GM10248 (cell line): Measurements from ENCODE around the gene PTPRN2.

Source experiments
- CTCF ChIA-PET: fragments of 300-600 bp; sonication (Branson Sonifier 250); formaldehyde crosslinking; extraction: SDS; loops from one replicate; lab custom pipeline; 2021; ENCODE audit warnings: antibody characterized with exemption; lab: Yijun Ruan, JAX
- POLR2A ChIA-PET: fragments of 350-650 bp; sonication (Branson Sonifier 250); formaldehyde crosslinking; extraction: SDS; loops from one replicate; lab custom pipeline; 2020; ENCODE audit warnings: antibody characterized with exemption; lab: Yijun Ruan, JAX
- DNase-seq: peaks from one replicate; pipeline ENCODE4 v3.0.0; 2012; ENCODE audit errors: extremely low spot score
- CTCF ChIP-seq: IDR thresholded peaks from 2 replicates; pipeline ENCODE4 v1.5.1; 2012; ENCODE audit warnings: mild to moderate bottlenecking, low read depth; ENCODE audit errors: extremely low read depth, missing control alignments, control extremely low read depth

PTPRN2 gene

GRCh38 chr7:158494643-158495042 is 93.0 kb downstream of the PTPRN2 start:
- TF ChIP-seq CTCF = no peak
- CTCF ChIA-PET = interaction anchor here (1.4 kb wide), 1 partner anchor 483 kb away, joined by 4 read pairs; no protein-coding TSS in a partner anchor
- POLR2A ChIA-PET = no interaction called here
- DNase-seq = no peak

GRCh38 chr7:158494162-158494586 is 93.4 kb downstream of the PTPRN2 start:
- ChIA-PET CTCF (interaction anchor here (1.4 kb wide), 1 partner anchor 483 kb away, joined by 4 read pairs; no protein-coding TSS in a partner anchor), POLR2A (no interaction called here)
- peak; percentile 36 for TF ChIP-seq CTCF
- DNase-seq = no peak

GRCh38 chr7:158492367-158492764 is 95.3 kb downstream of the PTPRN2 start:
- no peak for DNase-seq
- no peak for TF ChIP-seq CTCF
- ChIA-PET POLR2A (no interaction called here), CTCF (no interaction called here)

- TF ChIP-seq CTCF = no peak
- ChIA-PET POLR2A (no interaction called here), CTCF (no interaction called here)
- no peak for DNase-seq
Measured at GRCh38 chr7:158491094-158491493, 96.5 kb downstream of the PTPRN2 start.

GRCh38 chr7:158490171-158490782 is 97.3 kb downstream of the PTPRN2 start:
- no peak for TF ChIP-seq CTCF
- DNase-seq = no peak
- CTCF ChIA-PET = no interaction called here
- POLR2A ChIA-PET = no interaction called here

GRCh38 chr7:158489462-158490155 is 98.0 kb downstream of the PTPRN2 start:
- TF ChIP-seq CTCF = no peak
- ChIA-PET CTCF (no interaction called here), POLR2A (no interaction called here)
- DNase-seq = no peak
